HCT116 (cell line): Measurements from ENCODE around the gene ZCCHC24. TPM values are rescaled to one million over a fixed set of nuclear protein-coding genes. Genes with fewer than 3 reads are reported as not detected.

ENCODE experiments used
- ATAC-seq: fragments of 200-7000 bp; cut with Tn5 transposase; 2 replicates; pipeline ENCODE4 v1.9.1; 2020; ENCODE audit warnings: mild to moderate bottlenecking, moderate library complexity
- BruUV-seq: library from RNA; stranded (reverse); fragments of 400-500 nt; replicated peaks from 2 replicates; lab custom pipeline; 2021; lab: Mats Ljungman, UMichigan
- CTCF ChIA-PET: fragments of 300-600 bp; sonication (Branson Sonifier 250); formaldehyde crosslinking; loops from one replicate; lab custom pipeline; 2021; ENCODE audit warnings: antibody characterized with exemption; lab: Charles Lee
- POLR2A ChIA-PET: fragments of 300-600, 350-600 bp; sonication (Branson Sonifier 250); formaldehyde crosslinking; loops from one replicate; lab custom pipeline; 2021; ENCODE audit warnings: antibody characterized with exemption; lab: Charles Lee
- RAD21 ChIA-PET, 2 experiments: fragments of 300-600 bp; sonication (Branson Sonifier 250); formaldehyde crosslinking; loops; one replicate each; lab custom pipeline; 2023; ENCODE audit warnings: low total read pairs in 2 of 2; ENCODE audit not compliant: uncharacterized antibody in 2 of 2, unreplicated experiment in 2 of 2, low non-redundant PET in 1 of 2; lab: Charles Lee
- DNase-seq: peaks from one replicate; pipeline ENCODE4 v3.0.0-alpha.2; 2010; ENCODE audit warnings: low read depth, low spot score
- H2AFZ ChIP-seq: fragments of 200-600 bp; shearing (Covaris generic), sonication (generic); 2 replicates; pipeline ENCODE4 v1.6.1; 2017; ENCODE audit warnings: low read depth, mixed run types, mixed read lengths, antibody characterized with exemption, low read length; ENCODE audit not compliant: poor library complexity, severe bottlenecking
- H3K27ac ChIP-seq: 2 replicates; pipeline ENCODE4 v1.5.1; 2012; ENCODE audit warnings: low read depth, low read length
- H3K27me3 ChIP-seq: fragments of 200-600 bp; sonication (generic); 2 replicates; pipeline ENCODE4 v1.6.1; 2016; ENCODE audit warnings: mixed run types, low read length, mixed read lengths; ENCODE audit not compliant: insufficient read depth
- H3K36me3 ChIP-seq, 2 experiments: fragments of 200-500 bp in 1 of 2; fragments of 200-600 bp in 1 of 2; sonication (Bioruptor generic) in 1 of 2; sonication (generic) in 1 of 2; 2 replicates each; pipeline versions ENCODE4 v1.5.1 to v1.6.1; 2014 to 2016; ENCODE audit warnings: low read length in 2 of 2, inconsistent platforms in 1 of 2, mixed read lengths in 1 of 2, mixed run types in 1 of 2; ENCODE audit not compliant: insufficient read depth in 2 of 2, control insufficient read depth in 1 of 2
- H3K4me1 ChIP-seq, 2 experiments: fragments of 200-600 bp in 1 of 2; sonication (generic) in 1 of 2; 2 replicates each; pipeline versions ENCODE4 v1.5.1 to v1.6.1; 2012 to 2017; ENCODE audit warnings: low read length in 2 of 2, inconsistent platforms in 1 of 2, mild to moderate bottlenecking in 1 of 2, mixed read lengths in 1 of 2, mixed run types in 1 of 2, moderate library complexity in 1 of 2; ENCODE audit not compliant: insufficient read depth in 2 of 2, control insufficient read depth in 1 of 2
- H3K4me2 ChIP-seq: fragments of 200-600 bp; sonication (generic); 2 replicates; pipeline ENCODE4 v1.6.1; 2017; ENCODE audit warnings: mixed run types, low read length, mixed read lengths
- H3K4me3 ChIP-seq, 2 experiments: fragments of 200-600 bp in 1 of 2; sonication (generic) in 1 of 2; replicated peaks in 1 of 2; 2 replicates each; pipeline ENCODE4 v1.5.1; 2011 to 2016; ENCODE audit warnings: low read length in 2 of 2, control low read depth in 1 of 2, low read depth in 1 of 2, mild to moderate bottlenecking in 1 of 2, mixed read lengths in 1 of 2, mixed run types in 1 of 2
- H3K79me2 ChIP-seq: fragments of 200-600 bp; sonication (generic); 2 replicates; pipeline ENCODE4 v1.6.1; 2017; ENCODE audit warnings: mild to moderate bottlenecking, mixed run types, low read length, moderate library complexity, mixed read lengths; ENCODE audit not compliant: insufficient read depth
- H3K9ac ChIP-seq: fragments of 200-600 bp; sonication (generic); 2 replicates; pipeline ENCODE4 v1.6.1; 2016; ENCODE audit warnings: low read length, mixed read lengths
- H3K9me2 ChIP-seq: fragments of 200-600 bp; sonication (generic), shearing (Covaris generic); 2 replicates; pipeline ENCODE4 v1.6.1; 2017; ENCODE audit warnings: mixed run types, mild to moderate bottlenecking, moderate library complexity; ENCODE audit not compliant: insufficient read depth
- H3K9me3 ChIP-seq, 2 experiments: fragments of 200-500 bp in 1 of 2; fragments of 200-600 bp in 1 of 2; sonication (Bioruptor generic) in 1 of 2; sonication (generic) in 1 of 2; 2 replicates each; pipeline ENCODE4 v1.6.1; 2014 to 2017; ENCODE audit warnings: low read length in 2 of 2, mixed read lengths in 2 of 2, inconsistent platforms in 1 of 2, low read depth in 1 of 2, mild to moderate bottlenecking in 1 of 2, mixed run types in 1 of 2, moderate library complexity in 1 of 2; ENCODE audit not compliant: control insufficient read depth in 1 of 2, insufficient read depth in 1 of 2
- H4K20me1 ChIP-seq: fragments of 200-600 bp; sonication (generic), shearing (Covaris generic); 2 replicates; pipeline ENCODE4 v1.6.1; 2017; ENCODE audit warnings: mixed run types, mild to moderate bottlenecking, moderate library complexity; ENCODE audit not compliant: insufficient read depth
- CBX3 ChIP-seq: IDR thresholded peaks from 2 replicates; pipeline ENCODE4 v1.6.1; 2012; ENCODE audit warnings: low read depth
- ELF1 ChIP-seq: IDR thresholded peaks from 2 replicates; pipeline ENCODE4 v1.6.1; 2012; ENCODE audit warnings: low read depth, borderline replicate concordance
- EZH2phosphoT487 ChIP-seq: fragments of 200-600 bp; IDR thresholded peaks from 2 replicates; pipeline ENCODE4 v1.6.1; 2018; ENCODE audit warnings: antibody characterized with exemption, borderline replicate concordance
- POLR2AphosphoS5 ChIP-seq: IDR thresholded peaks from 2 replicates; pipeline ENCODE4 v1.6.1; 2011; ENCODE audit warnings: mild to moderate bottlenecking, low read depth, low read length, moderate library complexity
- RAD21 ChIP-seq: IDR thresholded peaks from 2 replicates; pipeline ENCODE4 v1.6.1; 2012; ENCODE audit warnings: low read depth, mild to moderate bottlenecking
- TCF7L2 ChIP-seq: IDR thresholded peaks from 2 replicates; pipeline ENCODE4 v1.7.0; 2011; ENCODE audit warnings: borderline replicate concordance, inconsistent platforms; ENCODE audit not compliant: insufficient read depth, insufficient read length; ENCODE audit errors: extremely low read depth
- intact Hi-C: fragments of 100-400 bp; cut with micrococcal nuclease; formaldehyde crosslinking; loops from 2 replicates; pipeline ENCODE4 v1.10.0; 2022
- total RNA-seq: library from RNA; stranded (reverse); gene quantifications from one replicate; pipeline ENCODE4 v1.2.1, GENCODE V29; 2021; ENCODE audit not compliant: unreplicated experiment
- TF ChIP-seq, protein P1 (sequence below): IDR thresholded peaks from 2 replicates; pipeline ENCODE4 v1.6.1; 2012; ENCODE audit warnings: low read depth
- TF ChIP-seq, protein P2 (sequence below), 3 experiments: fragments of 200-600 bp in 1 of 3; sonication (generic) in 1 of 3; IDR thresholded peaks in 2 of 3; conservative IDR thresholded peaks in 1 of 3; 2 replicates each; pipeline ENCODE4 v1.5.1; 2012 to 2017; ENCODE audit warnings: low read depth in 2 of 3, low read length in 2 of 3, antibody characterized with exemption in 1 of 3, borderline replicate concordance in 1 of 3, control low read depth in 1 of 3, mild to moderate bottlenecking in 1 of 3, mixed read lengths in 1 of 3, mixed run types in 1 of 3, moderate library complexity in 1 of 3; ENCODE audit not compliant: insufficient read depth in 1 of 3

The ZCCHC24 gene
- total RNA-seq, 1 experiment from 2014 or later: 7.0 TPM

DNA sequence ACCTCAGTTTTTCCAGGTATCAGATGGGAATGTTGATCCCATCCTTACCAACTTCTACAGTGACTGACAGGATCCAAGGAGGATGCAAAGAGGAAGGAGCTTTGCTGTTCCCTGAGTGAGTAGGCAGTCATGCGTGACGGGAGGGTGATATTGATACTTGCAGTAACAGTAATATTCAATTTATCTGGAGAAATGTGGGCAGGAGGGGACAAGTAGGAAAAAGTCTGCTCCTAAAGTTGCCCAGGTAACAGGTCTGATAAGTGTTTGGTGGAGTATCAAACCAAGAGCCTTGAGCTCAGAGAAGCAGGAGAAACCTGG is 3.3 kb upstream of the ZCCHC24 start:
- no peak for TF ChIP-seq ELF1
- TF ChIP-seq, protein P1, sequence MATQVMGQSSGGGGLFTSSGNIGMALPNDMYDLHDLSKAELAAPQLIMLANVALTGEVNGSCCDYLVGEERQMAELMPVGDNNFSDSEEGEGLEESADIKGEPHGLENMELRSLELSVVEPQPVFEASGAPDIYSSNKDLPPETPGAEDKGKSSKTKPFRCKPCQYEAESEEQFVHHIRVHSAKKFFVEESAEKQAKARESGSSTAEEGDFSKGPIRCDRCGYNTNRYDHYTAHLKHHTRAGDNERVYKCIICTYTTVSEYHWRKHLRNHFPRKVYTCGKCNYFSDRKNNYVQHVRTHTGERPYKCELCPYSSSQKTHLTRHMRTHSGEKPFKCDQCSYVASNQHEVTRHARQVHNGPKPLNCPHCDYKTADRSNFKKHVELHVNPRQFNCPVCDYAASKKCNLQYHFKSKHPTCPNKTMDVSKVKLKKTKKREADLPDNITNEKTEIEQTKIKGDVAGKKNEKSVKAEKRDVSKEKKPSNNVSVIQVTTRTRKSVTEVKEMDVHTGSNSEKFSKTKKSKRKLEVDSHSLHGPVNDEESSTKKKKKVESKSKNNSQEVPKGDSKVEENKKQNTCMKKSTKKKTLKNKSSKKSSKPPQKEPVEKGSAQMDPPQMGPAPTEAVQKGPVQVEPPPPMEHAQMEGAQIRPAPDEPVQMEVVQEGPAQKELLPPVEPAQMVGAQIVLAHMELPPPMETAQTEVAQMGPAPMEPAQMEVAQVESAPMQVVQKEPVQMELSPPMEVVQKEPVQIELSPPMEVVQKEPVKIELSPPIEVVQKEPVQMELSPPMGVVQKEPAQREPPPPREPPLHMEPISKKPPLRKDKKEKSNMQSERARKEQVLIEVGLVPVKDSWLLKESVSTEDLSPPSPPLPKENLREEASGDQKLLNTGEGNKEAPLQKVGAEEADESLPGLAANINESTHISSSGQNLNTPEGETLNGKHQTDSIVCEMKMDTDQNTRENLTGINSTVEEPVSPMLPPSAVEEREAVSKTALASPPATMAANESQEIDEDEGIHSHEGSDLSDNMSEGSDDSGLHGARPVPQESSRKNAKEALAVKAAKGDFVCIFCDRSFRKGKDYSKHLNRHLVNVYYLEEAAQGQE: no peak
- TF ChIP-seq CBX3: no peak
- TF ChIP-seq RAD21: no peak
- no peak for TF ChIP-seq TCF7L2
- no peak for TF ChIP-seq EZH2phosphoT487
- TF ChIP-seq POLR2AphosphoS5: no peak
- TF ChIP-seq, protein P2, sequence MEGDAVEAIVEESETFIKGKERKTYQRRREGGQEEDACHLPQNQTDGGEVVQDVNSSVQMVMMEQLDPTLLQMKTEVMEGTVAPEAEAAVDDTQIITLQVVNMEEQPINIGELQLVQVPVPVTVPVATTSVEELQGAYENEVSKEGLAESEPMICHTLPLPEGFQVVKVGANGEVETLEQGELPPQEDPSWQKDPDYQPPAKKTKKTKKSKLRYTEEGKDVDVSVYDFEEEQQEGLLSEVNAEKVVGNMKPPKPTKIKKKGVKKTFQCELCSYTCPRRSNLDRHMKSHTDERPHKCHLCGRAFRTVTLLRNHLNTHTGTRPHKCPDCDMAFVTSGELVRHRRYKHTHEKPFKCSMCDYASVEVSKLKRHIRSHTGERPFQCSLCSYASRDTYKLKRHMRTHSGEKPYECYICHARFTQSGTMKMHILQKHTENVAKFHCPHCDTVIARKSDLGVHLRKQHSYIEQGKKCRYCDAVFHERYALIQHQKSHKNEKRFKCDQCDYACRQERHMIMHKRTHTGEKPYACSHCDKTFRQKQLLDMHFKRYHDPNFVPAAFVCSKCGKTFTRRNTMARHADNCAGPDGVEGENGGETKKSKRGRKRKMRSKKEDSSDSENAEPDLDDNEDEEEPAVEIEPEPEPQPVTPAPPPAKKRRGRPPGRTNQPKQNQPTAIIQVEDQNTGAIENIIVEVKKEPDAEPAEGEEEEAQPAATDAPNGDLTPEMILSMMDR (IDR thresholded peaks at IDR 0.05 in 2 of 3, conservative IDR thresholded peaks at IDR 0.05 in 1 of 3; ENCODE audit: borderline replicate concordance in 1 of 3, insufficient read depth in 1 of 3, low read depth in 2 of 3, low read length in 2 of 3): no peak
- Histone ChIP-seq H3K27ac (no peak overlapping the region), H3K9me3 (no peaks in the 10 kb centered on the region), H3K4me3 (no peak overlapping the region), H3K4me1 (peaks cover 14 to 38% of the 10 kb centered on the region in 2 experiments), H3K79me2 (no peaks in the 10 kb centered on the region; the same call in 1 of the 2 replicates), H3K4me2 (no peak overlapping the region), H2AFZ (no peak overlapping the region), H3K27me3 (no peaks in the 10 kb centered on the region), H3K36me3 (no peaks in the 10 kb centered on the region), H3K9me2 (no peaks in the 10 kb centered on the region), H4K20me1 (no peaks in the 10 kb centered on the region), H3K9ac (no peak overlapping the region)
- ChIA-PET CTCF (no interaction called here), POLR2A (no interaction called here), RAD21 (no interaction called here)
- BruUV-seq: no TSS peak
- DNase-seq (no peak), ATAC-seq (no peak)
- intact Hi-C loops: no loop called here
